Activated CD4-positive, CD25-positive, alpha-beta regulatory T cell treated with anti-CD3 and anti-CD28 coated beads, Interleukin-2, amount 50 U/mL, for 24 hours (primary cell): ENCODE data around the gene MAN1A1.
"Not testable (repeated sequence)": the region's sequence is repeated elsewhere in the genome, so short reads cannot be mapped to it uniquely, and the experiment has no call there.

ENCODE experiments used
- ATAC-seq, 2 donors: fragments of 150-1000 bp; cut with Tn5 transposase; one replicate each; pipeline ENCODE4 v1.10.0; 2021; ENCODE audit warnings: mild to moderate bottlenecking in 1 of 2, moderate library complexity in 1 of 2

Gene MAN1A1

GRCh38 chr6:119166024-119166784 is 183.4 kb downstream of the MAN1A1 start:
- ATAC-seq = no peak

DNA sequence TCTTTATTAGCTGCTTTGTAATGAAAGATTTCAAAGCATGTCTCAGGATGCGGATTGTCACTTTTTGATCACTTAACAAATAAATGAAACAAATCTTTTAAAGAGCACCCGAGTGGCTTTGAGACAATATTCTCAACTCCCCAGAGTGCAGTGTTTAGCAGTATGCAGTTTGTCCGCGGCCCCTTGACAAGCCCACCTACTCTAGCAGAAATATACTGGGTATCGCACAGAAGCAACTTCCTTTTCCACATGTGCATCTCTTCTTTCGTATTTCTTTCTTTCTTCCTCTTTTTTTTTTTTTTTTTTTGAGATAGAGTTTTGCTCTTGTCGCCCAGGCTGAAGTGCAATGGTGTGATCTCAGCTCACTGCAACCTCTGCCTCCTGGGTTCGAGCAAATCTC is 186.6 kb downstream of the MAN1A1 start:
- no peak for ATAC-seq

GRCh38 chr6:119162134-119162775 is 187.3 kb downstream of the MAN1A1 start:
- no peak for ATAC-seq

GRCh38 chr6:119161438-119161837 is 188.1 kb downstream of the MAN1A1 start:
- ATAC-seq = no peak

DNA sequence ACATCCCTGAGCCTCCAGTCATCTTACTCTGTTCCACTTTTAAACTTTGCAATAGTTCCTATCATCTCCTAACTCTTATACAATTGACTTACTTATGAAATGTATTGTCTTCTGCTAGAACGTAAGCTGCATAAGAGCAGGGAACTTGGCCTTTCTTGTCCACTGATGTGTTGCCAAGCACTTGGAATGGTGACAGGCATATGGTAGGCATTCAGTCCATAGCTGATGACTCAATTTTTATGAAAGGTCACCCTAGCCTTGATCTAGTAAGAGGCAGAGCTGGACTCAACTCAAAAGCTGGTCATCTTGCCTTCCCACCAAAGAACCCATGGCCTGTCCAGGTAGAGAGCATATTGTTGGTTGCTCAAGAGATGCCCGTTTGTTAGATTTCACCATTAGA is 188.7 kb downstream of the MAN1A1 start:
- no peak for ATAC-seq

DNA sequence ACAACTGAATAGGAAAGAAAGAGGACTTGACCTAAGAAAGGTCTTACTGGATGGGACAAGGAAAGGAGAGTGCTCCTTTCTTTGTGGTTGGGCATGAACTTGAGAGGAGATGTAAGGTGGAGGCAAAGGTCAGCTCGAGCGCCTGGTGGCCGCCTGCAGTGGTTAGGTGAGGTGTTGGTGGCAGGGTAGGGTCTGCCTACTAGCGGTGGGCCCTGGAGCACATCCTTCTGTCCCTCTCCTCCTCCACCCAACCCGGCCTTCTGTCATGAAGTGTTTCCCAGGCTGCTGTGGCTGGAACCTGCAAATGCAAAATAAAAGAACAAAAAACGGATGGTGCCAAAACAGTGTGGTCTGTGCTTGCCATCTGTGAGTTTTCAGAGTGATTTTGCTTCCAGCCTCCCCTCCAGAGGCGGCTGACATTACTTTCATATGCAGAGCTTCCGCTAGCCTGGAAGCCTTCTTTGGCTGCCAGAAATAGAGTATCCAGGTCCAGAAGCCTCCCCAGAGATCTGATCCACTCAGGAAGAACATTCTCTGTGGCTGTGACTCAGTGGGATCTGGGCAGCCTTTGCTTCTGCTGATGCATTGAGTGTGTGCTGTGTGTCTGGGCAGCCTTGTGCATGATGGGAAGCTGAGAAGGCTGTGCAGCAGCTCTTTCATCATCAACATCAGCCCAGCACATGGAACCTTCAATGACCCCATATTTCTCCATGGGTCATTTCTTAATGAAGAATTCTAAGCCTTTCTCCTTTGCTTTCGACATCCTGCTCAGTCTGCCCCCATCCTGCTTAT is 191.3 kb downstream of the MAN1A1 start:
- ATAC-seq = no peak

DNA sequence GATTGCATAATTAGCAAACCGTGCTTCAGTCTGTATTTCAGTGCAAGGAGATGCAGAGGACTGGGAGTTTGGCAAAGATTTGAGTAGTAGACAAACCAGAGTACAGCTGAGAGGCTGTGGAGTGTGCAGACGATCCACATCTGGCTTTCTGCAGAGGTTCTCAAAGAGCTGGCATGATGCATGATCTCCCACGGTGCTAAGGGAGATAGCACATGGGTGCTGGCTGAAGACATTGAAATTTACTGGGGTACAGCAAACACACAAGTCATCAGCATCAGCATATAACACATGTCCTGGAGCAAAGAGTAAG is 192.1 kb downstream of the MAN1A1 start:
- no peak for ATAC-seq

DNA sequence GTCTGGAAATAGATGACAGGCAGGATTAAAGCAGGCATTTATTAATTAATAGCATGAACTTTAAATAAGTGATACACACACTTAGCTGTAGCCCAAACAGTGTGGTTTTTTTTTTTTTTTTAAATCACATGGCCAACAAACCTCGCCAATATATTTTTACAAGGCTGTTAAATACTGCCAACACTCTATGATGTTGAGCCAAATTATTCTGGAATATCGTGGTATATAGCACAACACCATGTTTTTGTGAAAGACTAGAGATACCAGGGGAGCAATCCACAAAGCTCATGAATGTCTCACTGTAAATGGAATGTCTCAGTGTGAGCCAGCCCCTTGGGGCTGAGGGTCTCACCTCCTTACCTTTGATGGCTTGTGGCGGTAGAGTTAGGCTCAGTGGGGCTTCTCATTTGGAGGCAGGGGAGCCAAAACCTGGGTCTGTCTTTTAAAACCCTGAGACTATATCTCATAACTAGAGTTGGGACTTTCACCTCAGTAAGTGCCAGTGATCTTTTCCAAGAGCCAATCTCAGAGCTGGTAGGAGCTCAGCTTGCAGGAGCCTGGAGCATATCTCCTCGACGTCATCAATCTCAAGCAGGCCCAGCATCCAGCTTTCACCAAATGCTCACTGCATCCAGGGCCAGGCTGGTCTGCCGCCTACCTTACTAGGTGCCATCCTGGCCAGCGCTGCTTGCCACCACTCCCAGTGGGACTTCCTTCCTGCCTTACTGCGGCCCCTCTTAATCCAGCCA is 192.6 kb downstream of the MAN1A1 start:
- ATAC-seq = no peak

DNA sequence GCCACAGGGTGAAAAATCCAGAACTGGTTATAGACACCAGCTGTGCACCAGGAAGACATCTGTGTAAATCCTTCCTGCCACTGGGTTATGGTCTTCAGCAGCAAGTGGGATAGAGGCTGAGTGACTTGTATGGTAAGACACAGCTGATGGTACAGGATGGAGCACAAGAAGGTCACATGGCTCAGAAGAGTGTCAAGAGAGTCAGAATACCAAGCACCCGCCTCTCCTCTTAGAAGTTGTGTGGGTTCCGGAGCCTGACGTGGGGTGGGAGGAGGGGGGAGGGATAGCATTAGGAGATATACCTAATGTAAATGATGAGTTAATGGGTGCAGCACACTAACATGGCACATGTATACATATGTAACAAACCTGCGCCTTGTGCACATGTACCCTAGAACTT is 193.5 kb downstream of the MAN1A1 start:
- ATAC-seq = not testable (repeated sequence)

DNA sequence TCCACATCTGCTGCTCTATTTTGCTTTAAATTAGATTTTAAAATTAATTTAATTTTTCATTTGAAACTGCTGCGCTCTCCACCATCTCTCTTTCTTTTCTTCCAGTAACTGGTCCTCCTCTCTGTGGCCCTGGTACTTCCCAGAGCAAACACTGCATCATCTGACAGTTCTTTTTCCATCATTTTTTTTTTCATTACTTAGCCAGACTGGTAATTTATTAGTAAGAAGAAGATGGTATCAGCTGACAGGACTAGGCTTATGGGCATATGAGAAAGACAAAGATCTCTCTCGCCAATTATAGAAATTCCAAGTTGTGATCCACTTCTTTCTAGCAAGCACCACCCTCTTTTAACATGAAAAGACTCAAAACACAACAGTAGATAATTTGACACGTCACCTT is 197.4 kb downstream of the MAN1A1 start:
- no peak for ATAC-seq

- ATAC-seq = no peak
These were observed 200.6 kb downstream of the MAN1A1 start for GRCh38 chr6:119148825-119149525.

- ATAC-seq = no peak
These were observed 201.3 kb downstream of the MAN1A1 start for GRCh38 chr6:119148098-119148824.

- ATAC-seq = peak; percentile 92 to 94
These were observed 202.2 kb downstream of the MAN1A1 start for GRCh38 chr6:119147101-119148053.

GRCh38 chr6:119145111-119145510 is 204.4 kb downstream of the MAN1A1 start:
- ATAC-seq = no peak

DNA sequence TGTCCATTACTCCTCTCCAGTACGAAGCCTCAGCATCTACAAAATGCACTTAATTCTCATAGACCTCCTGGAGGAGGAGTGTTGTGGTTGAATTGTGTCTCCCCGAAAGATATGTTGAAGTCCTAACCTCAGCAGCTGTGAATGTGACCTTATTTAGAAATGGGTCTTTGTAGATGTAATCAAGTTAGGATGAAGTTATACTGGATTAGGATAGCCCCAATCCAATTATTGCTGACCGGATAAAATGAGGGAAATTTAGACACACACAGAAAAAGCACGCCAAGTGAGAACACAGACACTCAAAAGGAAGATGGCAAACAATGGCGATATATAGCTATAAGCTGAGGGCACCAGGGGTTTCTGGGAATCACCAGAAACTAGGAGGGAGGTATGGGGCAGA is 206.9 kb downstream of the MAN1A1 start:
- ATAC-seq = no peak

GRCh38 chr6:119142041-119142440 is 207.5 kb downstream of the MAN1A1 start:
- ATAC-seq = no peak

DNA sequence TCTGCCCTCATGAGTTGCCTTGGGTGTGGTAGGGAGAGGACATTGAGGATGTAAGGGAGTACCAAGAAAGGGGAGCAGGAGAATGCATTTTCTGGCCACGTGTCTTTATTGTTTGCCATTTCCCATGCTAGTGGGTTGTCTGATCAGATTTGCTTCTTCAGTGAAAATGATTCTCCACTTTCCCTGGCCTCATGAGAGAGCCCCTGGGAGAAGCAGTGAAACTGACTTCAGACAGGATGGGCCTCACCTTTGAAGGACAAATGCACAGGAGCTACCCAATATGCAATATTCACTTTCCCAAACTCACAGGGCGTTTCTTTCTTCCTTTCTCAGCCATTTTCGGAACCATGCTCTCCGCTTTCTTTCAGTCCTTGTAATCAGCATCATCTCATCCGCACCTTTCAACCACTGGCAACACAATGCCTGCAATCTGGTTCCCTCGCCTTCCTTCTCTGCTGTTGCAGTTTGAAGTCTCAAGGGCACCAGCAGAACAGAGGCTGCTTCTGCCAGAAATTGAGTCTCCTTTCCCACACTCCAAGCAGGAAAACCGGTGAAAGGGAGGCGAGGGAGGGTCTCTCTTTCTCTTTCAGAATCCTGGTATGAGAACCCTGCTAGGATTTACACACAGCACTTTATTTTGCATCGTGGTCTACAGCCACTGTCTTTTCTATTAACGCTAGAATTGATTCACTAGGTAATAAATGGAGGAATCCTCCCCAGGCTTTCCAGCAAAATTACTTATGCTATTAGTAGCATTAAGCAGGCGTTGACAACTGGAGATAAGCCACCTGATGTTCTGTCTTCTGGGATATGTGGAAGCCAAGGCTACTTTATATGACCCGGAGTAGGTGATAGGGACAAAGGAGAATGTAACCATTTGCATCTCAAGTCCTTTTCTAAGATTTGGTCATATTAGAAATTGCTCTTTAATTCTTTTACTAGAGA is 209.1 kb downstream of the MAN1A1 start:
- no peak for ATAC-seq

DNA sequence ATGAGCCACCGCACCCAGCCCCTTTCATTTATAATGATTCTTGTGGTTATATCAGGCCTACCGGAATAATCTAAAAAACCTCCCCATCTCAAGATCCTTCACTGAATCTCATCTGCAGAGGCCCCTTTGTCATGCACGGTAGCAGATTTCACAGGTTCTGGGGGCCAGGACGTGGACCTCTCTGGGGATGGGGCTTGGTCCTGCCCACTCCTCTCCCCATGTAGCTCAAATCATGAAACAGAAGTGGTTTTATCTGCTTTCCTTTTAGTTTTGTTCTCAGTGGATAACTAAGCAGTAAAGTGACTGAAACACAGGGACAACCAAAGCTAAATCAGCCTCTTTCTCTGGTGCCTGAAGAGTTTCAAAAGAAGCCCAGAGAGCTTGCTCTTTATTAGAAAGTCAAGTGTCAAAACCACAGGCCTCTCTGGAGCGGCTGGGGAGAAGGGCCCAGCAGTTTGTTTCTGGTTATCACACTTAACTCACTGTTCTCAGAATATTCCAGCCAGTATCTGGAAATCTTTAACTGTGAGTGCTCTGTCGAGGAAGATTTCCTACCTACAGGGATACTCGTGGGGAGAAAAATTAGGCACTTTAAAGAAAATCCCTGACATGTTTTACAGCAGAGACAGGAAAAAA is 210.5 kb downstream of the MAN1A1 start:
- peak in 1 of 2 donors; percentile 28 for ATAC-seq
